ENCODE data around the gene TBRG4. TPM values are rescaled to one million over a fixed set of nuclear protein-coding genes. Genes with fewer than 3 reads are reported as not detected.

Gene TBRG4
- total RNA-seq, 1 experiment from 2014 or later: 125 TPM

DNA sequence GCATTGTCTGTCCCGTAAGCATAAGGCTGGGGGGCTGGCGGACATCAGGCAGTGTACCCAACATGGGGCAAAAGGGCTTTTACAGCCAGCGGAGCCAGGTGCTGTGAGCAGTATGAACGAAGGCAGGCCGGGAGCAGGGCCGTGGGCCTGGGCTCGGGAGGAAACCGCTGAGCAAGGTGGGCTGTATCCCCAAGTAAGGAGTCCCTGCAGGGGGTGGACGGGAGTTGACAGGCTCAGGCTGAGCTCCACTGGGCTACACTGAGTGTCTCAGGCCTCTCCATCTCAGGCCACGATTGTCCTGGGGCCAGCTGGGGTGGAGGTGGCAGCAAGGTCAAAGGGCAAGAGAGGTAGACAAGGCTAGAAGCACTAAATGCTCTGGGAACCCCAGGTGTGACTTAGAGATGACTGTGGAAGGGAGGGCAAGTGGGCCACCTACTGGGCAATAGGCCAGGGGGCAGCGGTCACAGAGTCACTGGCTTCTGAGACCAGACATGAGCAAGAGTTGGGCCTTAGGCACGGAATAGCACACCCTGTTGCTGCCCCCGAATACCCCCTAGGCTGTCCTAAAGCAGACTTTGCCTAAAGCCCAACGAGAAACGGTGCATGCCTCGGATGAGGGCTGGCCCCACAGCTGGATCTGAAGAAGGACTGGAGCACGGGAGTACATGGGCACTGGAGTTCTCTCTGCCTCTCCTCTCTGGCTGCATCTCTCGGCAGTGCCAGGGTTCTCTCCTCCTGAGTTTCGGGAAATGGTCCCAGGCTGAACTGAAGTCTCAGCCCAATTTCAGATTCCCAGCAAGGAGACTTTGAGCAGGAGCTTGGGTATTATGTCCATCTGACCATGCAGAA lies 35.3 kb upstream of the TBRG4 start:
- no peak for DNase-seq (ENCODE audit: extremely low read depth, low read depth)

GRCh38 chr7:45145881-45146280 lies 34.4 kb upstream of the TBRG4 start:
- DNase-seq (ENCODE audit: extremely low read depth, low read depth): no peak

DNA sequence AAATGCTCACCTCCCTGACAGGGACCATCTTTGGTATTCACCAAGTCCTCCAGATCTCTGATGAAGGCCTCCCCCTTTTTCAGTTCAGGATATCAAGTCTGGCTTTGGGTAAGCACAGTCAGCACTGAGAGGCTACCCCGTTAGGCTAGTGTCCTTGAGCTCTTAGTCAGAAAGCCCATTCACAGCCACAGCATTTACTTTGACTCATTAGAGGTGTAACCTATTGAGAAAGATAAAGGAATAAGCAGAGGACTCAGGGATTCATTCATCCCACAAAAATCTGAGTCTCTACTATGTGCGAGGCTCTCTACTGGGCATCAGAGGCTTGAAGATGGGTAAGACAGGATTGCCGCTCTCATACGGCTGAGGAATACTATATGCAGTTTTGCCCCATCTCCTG lies 32.1 kb upstream of the TBRG4 start:
- DNase-seq (ENCODE audit: extremely low read depth, low read depth): no peak

DNA sequence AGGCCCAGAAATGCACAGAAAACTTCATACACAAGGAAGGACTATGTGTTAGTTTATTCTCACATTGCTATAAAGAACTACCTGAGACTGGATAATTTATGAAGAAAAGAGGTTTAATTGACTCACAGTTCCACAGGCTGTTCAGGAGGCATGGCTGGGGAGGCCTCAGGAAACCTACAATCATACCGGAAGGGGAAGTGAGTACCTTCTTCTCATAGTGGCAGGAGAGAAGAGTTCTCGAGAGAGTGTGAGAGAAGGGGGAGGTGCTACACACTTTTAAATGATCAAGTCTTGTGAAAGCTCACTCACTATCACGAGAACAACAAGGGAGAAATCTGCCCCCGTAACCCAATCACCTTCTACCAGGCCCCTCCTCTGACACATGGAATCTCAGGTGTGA lies 29.3 kb upstream of the TBRG4 start:
- DNase-seq (ENCODE audit: extremely low read depth, low read depth): no peak

DNA sequence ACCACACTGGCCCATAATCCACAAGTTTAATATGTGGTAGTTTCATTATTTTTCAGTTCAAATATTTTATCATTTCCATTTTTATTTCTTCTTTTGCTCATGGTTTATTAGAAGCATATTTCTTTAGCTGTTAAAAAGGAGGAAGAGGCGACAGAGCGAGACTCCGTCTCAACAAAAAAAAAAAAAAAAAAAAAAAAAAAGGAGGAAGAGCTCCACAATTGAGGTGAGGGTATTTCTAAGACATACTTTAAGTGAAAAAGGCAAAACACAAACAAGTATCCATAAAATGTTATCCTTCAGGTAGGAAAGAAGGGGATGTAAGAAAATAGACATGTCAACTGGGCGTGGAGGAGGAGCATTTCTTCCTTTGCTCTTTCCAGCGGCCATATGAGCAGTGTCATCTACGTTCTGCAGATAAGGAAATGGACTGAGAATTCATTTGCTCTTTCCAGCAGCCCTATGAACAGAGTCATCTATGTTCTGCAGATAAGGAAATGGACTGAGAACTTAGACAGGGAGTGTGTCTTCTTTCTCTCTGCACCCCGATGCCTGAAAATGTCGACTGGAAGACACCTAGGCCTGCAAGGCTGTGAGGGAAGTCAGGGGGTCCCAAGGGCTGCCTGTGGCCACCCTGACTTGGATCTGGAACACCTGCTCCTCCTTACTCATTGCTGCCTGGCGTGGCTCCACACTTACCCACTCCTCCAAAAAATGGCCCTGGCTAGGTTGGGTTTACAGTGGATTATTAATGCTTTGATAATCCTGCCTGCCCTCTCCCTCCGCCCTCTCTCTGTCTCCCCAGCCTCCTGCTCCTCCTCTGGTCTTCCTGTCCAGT lies 27.2 kb upstream of the TBRG4 start:
- no peak for DNase-seq (ENCODE audit: extremely low read depth, low read depth)

- DNase-seq (ENCODE audit: extremely low read depth, low read depth): peak; percentile 81
These were observed 24.9 kb upstream of the TBRG4 start for GRCh38 chr7:45136106-45137060.

GRCh38 chr7:45133877-45134276 lies 22.4 kb upstream of the TBRG4 start:
- no peak for DNase-seq (ENCODE audit: extremely low read depth, low read depth)

DNA sequence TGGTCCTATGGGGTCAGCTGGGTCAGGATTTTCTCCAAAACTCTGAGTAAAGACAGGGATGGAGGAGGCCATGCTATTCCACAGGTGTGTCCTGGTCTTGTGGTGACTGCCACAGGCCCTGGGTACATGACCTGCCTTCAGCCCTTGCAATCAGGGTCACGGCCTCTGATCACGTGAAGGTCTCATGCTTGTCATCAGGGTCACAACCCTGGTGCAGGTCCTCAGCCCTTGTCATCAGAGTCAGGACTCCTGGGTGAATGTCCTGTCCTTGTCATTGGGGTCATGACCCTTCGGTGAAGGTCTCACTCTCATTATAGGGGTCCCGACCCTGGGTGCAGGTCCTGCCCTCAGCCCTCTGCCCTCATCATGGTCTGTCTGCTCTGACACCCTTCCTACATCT lies 21.9 kb upstream of the TBRG4 start:
- no peak for DNase-seq (ENCODE audit: extremely low read depth, low read depth)

GRCh38 chr7:45132708-45133320 lies 21.3 kb upstream of the TBRG4 start:
- no peak for DNase-seq (ENCODE audit: extremely low read depth, low read depth)

DNA sequence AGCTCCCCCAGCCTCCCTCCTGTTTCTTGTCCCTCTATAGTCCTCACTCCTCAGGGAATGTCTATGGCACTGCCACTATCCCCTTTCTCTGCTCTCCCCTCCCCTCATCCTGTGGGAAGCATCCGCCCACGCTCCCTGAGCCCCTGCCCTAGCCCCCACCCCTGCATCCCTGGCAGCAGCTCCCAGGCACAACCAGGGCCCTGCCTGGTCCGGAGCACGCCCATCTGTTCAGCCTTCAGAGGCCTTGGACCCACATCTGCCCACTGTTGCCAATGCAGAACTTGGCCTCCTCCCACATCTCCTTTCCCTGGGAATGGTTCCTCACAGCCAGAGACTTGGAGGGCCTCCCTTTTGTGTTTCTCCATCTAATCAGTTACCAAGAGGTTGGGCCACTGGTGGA lies 20.4 kb upstream of the TBRG4 start:
- DNase-seq (ENCODE audit: extremely low read depth, low read depth): no peak

- no peak for DNase-seq (ENCODE audit: extremely low read depth, low read depth)
These were observed 19.4 kb upstream of the TBRG4 start for GRCh38 chr7:45130910-45131309.

DNA sequence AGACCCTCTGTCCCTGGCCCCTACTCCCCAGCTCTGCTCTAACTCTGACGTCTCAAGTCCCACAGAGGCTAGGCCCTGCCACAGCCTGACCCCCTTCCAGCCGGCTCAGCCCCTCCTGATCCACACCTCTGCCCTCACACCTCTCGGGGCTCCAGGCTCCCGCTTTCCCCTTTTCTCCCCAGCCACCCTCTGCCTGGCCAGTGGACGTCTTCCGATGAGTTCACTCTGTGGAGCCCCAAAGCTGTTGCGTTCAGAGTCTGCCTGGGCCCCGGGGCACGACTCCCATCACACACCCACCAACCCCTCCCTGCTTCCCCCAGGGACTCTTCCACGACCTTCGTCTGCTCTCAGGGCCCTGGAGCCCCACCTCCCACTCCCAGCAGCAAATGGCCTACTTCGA lies 18.4 kb upstream of the TBRG4 start:
- no peak for DNase-seq (ENCODE audit: extremely low read depth, low read depth)

GRCh38 chr7:45129181-45129800 lies 17.8 kb upstream of the TBRG4 start:
- no peak for DNase-seq (ENCODE audit: extremely low read depth, low read depth)

- DNase-seq (ENCODE audit: extremely low read depth, low read depth): no peak
These were observed 15.4 kb upstream of the TBRG4 start for GRCh38 chr7:45126920-45127319.

DNA sequence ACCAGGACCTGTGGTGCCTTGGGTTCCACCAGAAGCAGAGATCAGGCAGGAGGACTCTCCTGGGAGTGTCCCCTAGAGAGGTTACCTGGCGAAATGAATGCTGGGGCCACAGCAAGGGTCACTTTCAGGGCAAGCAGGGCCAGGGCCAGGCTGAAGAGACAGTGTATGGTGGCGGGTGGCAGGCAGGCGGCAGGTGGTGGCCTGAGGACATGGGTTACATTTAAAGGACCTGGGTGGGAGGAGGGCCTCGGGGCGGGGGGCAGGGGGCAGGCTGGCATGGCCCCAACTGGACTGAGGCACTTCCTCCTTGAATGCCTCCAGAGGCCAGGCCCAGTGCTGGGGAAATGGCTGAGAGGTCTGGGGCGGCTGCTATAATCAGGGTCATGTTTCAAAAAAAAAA lies 14.7 kb upstream of the TBRG4 start:
- DNase-seq (ENCODE audit: extremely low read depth, low read depth): no peak

GRCh38 chr7:45125193-45125904 lies 13.9 kb upstream of the TBRG4 start:
- no peak for DNase-seq (ENCODE audit: extremely low read depth, low read depth)

- DNase-seq (ENCODE audit: extremely low read depth, low read depth): no peak
These were observed 12.6 kb upstream of the TBRG4 start for GRCh38 chr7:45123913-45124710.
